GM19239 (cell line): ENCODE results near the gene CDH6.
A peak's percentile ranks its signal among the peaks of the same experiment; 100 is the strongest.

Source experiments
- DNase-seq: peaks from one replicate; pipeline ENCODE4 v3.0.0; 2011; ENCODE audit warnings: low spot score; ENCODE audit not compliant: insufficient read length
- FAIRE-seq: peaks from 2 replicates; lab custom pipeline; 2011; peaks lifted over from hg19 to GRCh38; lab: Jason Lieb, UNC

The CDH6 gene

GRCh38 chr5:31237174-31237573, 43.7 kb downstream of the CDH6 start:
- FAIRE-seq = no peak
- no peak for DNase-seq

DNA sequence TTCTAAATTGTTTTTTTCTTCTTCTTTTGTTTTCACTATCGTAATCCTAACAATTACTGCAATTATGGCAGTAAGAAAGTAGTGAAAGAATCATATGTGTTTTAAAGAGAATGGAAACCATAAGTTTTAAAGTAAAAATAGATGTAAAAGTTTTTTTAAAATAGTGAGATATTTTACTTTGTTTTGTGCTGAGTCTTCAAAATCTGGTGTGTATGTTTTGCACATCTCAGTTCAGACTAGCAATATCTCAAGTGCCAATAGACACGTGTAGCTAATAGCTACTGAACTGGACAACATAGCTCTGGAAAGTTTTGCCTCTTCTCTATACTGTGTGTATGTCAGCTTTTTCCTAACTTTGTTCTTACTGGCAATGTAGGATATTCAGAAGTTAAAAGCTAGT, 45.0 kb downstream of the CDH6 start:
- no peak for FAIRE-seq
- no peak for DNase-seq

DNA sequence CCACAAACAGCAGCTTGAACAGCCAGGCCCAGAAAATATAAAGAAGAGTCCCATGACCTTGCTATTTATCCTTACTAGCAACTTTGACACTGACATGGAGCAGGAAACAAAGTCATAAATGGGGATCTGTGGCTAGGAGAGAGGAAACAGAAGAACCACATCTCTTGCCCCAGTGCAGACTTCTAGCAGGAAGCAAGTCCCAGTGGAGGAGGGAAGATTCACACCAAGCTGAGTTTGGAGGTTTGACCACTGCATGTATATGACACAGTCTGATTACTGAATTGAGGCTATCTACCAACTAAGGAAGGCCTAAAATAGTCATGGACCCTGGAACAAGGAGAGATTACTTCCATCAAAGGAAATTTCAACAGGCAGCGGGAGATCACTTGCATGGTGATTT, 51.4 kb downstream of the CDH6 start:
- no peak for DNase-seq
- no peak for FAIRE-seq

DNA sequence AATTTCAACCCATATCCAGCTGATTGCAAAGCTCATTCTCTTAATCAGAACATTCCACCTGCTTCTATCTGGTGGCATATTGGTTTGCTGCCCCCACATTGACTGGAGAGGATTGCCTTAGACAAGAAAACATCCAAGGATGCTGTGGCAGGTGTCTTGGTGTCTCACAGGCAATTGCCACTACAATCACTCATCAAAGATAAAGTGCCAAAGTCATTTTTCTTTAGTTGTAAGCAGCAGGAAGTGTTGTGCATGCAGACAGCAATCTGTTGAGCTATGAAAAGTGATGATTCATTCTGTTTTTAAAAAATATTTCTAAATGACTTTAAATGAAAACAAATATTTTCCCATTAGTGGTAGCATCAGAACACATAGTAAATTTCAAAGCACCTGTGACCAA, 53.9 kb downstream of the CDH6 start:
- no peak for FAIRE-seq
- no peak for DNase-seq

DNA sequence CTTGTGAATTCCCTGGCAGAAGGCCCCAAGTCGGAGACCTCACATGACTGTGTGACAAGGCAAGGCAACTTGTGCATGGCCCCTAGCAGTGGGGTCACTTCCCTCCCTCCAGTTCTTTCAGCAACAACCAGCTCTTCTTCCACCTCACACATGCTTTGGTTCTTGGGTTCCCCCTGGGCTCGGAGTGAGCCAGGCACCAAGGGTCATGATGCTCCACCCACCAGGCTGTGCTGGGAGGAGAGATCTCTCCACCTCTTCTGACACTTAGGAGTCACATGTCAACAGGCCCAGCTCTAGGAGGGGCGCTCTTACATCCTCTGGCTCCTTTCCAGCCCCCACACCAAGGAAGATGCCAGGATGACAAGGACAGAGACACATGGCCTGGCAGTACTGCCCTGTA, 56.7 kb downstream of the CDH6 start:
- DNase-seq (no peak), FAIRE-seq (no peak)

DNA sequence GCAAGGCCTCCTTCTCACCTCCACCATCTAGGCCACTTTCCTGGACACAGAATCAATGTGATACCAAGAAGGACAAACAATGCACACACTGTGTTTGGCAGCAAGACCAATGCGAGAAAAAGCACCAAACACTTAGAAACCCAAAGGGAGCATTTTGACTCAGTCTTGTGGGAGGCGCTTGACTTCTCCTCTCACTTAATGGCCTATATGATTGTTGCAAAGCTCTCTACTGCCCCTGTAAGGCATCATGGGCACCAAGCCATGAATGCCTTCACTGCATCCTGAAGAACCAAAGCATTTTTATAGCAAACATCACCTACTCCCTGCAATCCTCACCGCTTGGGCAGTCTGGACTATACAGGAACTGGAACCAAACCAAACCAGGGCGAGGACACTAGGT, 57.5 kb downstream of the CDH6 start:
- no peak for DNase-seq
- FAIRE-seq = no peak

DNA sequence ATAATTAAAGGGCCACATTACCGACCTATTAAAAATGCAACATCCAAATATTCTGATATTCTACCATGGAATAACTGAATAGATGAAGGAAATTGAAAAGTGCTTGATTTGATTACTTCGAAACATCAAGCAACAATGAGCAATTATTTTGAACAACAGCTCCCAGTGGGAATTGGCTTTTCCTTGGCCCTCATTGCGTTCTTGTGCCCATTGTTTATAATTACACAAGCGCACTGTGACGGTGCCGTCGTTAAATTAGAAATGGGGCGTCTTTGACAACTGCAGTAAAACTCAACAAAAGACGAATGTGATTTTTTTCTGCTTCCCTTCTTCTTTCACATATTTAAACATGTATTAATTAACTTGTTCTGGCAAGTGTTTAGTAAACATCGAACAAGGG, 61.6 kb downstream of the CDH6 start:
- no peak for DNase-seq
- FAIRE-seq = no peak

DNA sequence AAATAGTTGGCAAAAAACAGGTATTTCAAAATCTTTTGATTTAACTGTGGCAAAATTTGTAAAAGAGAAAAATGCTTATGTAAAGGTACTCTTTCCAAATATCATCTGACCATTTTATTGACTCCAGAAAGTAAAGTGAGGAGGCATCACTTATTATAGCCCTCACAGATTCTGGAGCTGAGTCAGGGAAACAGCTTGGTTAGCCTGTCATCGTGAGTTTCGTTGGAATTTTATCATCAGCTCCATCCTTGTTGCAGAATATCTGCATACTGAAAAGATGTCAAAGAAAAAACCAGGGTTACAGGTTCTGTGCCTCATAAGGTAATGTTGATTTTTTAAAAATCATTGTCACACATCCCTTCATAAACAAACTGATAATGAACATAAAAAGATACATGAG, 74.8 kb downstream of the CDH6 start:
- no peak for DNase-seq

DNA sequence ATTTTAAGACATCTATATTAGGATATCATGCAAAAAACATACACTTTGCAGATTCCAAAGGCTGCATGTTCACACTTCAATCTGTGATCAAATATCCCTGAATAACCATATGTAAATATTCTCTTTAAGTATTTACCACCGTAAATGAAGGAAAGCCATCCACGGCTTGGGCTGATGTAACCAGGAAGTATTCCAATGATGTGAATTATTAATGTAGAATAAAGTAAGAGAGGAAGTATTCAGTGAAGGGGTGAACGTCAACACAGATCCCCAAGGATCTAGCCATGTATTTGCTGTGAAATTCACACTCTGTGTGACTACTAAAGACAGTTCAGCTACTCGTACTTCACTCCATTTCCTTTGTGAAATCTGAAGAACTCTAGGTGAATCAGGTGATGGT, 75.2 kb downstream of the CDH6 start:
- FAIRE-seq (no peak), DNase-seq (no peak)

More for the DNA sequence above, 74.8 kb downstream of the CDH6 start:
- FAIRE-seq = no peak

DNA sequence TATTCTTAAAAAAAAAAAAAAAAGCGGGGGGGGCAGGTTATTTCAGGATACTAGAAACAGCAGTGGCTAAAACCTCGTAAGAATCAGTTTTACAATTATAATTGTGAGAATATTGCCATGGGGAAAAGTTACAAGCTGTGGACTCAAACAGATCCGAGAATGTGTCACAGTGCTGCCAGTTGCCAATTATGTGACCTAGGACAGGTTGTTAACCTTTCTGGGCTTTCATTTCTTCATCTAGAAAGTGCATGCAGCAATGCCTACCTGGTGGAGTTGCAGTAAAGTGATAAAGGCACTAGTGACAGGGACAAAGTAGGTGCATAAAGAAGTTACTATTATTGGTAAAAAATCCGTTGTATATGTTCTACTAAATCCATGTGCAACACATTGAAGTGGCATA, 75.8 kb downstream of the CDH6 start:
- DNase-seq (no peak), FAIRE-seq (no peak)

- FAIRE-seq (no peak), DNase-seq (no peak)
Observed at GRCh38 chr5:31270396-31270795, 76.9 kb downstream of the CDH6 start.

GRCh38 chr5:31271567-31271966, 78.1 kb downstream of the CDH6 start:
- FAIRE-seq = no peak
- no peak for DNase-seq

- no peak for FAIRE-seq
- no peak for DNase-seq
Observed at GRCh38 chr5:31273161-31273560, 79.7 kb downstream of the CDH6 start.

GRCh38 chr5:31273631-31274378, 80.3 kb downstream of the CDH6 start:
- no peak for DNase-seq
- FAIRE-seq = peak; percentile 23

- DNase-seq (no peak), FAIRE-seq (no peak)
Observed at GRCh38 chr5:31280210-31280609, 86.7 kb downstream of the CDH6 start.

GRCh38 chr5:31283326-31283725, 89.8 kb downstream of the CDH6 start:
- no peak for FAIRE-seq
- DNase-seq = no peak

DNA sequence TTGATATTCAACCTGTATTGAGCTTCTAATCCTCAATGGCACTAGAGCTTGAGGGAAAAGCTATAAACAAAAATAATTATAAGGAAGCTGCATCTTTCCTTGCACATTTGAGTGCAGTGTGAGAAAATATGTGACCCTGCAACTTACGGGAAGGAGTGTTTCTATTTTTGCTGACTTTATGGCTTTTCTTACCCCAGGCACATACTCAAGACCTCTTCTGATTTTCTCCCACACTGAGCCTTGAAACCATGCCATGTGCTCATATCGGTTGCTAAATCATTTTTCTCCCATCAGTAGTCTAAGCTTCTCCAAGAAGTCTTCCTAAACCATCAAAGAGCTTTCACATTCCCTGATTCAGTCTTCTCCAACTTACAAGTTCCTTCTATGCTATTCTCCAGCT, 91.5 kb downstream of the CDH6 start:
- DNase-seq (no peak), FAIRE-seq (no peak)

DNA sequence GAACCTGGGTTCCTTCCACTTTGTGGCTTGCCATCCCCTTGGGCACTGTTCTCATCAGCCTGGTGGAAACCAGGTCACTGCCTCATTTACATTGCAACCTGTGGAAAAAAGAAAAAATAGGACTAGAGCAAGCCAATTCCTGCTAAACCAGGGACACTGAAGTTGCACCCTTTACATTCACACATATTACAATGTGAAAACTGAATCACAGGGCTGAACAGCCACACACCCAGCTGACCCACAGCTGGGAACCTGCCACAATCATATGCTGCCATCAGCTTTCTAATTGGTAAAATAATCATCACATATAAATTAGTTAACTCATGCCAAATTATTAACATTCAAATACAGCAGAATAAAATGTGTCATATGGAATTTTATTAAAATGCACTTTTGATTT, 94.5 kb downstream of the CDH6 start:
- DNase-seq (no peak), FAIRE-seq (no peak)

- DNase-seq (no peak), FAIRE-seq (no peak)
Observed at GRCh38 chr5:31289429-31289828, 95.9 kb downstream of the CDH6 start.

DNA sequence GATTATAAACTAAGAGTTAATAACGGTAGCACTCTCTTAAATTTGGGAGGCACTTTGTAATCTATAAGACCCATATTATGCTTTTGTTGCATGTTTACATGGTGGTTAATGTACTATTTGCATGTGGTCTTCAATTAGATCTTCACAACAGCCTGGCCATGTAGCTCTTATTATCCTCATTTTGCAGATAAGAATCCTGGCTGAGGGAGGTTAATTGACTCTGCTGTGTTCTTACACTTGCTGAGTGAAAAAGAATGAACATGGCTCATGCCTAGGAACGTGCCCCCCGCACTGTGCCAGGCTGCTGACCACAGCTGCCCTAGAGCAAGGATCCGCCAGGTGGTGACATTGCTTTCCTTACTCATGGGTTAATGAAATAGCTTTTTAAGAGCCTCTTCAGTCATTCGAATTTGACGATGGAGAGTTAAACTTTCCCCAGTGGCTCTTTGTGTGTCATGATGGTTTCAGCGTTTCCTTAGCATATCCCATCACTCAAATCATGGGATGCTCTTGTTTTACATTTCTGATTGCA, 97.9 kb downstream of the CDH6 start:
- no peak for FAIRE-seq
- DNase-seq = no peak

GRCh38 chr5:31300501-31300900, 107.0 kb downstream of the CDH6 start:
- FAIRE-seq = no peak
- DNase-seq = no peak

DNA sequence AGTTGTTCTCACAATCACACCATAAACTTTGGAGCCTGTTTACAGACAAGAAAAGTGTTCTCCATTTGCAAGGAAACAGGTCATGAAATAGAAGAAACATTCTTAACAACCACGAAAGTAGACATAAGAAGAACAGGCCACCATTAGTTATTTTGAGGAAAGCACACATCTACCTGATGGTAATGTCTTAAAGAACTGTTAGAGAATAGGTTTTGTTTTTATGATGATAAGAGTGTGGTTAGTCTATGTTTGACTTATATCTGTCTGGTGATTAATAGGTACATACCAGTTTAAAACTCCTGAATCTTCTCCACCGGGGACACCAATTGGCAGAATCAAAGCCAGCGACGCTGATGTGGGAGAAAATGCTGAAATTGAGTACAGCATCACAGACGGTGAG, 108.3 kb downstream of the CDH6 start:
- FAIRE-seq (no peak), DNase-seq (no peak)
